ENCODE measurements around the gene MIOX. TPM values are rescaled to one million over a fixed set of nuclear protein-coding genes. Genes with fewer than 3 reads are reported as not detected.

MIOX gene
- total RNA-seq, 4 donors from 2014 or later, result not detected

DNA sequence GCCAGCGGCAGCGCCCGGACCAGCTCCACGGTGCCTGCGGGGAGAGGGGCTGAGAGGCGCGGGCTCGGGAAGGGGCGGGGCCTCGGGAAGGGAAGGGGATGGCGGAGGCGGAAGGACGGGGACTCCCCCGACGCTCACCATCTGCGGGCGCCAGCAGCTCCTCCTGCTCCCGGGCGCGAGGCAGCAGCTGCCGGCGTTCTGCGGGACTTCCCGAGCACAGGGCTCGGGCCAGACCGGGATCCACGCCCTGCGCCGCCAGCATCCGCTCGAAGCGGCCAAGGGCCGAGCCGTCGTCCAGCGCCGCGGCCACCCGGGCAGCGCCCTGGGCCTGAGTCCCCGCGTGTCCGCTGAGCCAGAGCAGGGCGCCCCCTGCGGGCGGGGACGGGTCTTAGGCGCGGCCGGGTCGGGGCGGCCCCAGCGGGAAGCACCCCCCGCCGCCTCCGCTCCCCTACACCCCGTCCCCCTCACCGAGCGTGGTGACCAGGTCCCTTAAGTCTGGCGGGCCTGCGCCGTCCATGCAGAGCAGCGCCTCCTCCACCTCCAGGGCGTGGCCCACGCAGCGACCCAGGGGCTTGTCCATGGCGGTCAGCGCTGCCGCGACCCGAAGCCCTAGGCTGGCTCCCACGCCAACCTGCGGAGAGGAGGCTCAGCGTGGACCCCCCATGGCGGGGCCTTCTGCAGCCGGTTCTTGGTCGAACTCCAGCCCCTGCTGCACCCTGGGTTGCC, 39.6 kb downstream of the MIOX start:
- Histone ChIP-seq H3K27ac (peak overlapping the region; percentile 86 to 88), H3K4me1 (peaks cover 0 to 10% of the 10 kb centered on the region in 2 donors), H3K4me3 (peak overlapping the region; percentile 72 to 83), H3K27me3 (peaks cover 0 to 16% of the 10 kb centered on the region in 2 donors), H3K9me3 (no peaks in the 10 kb centered on the region), H3K36me3 (no peaks in the 10 kb centered on the region)
- DNase-seq, result peak; percentile 78 to 80
- TF ChIP-seq, protein P1, sequence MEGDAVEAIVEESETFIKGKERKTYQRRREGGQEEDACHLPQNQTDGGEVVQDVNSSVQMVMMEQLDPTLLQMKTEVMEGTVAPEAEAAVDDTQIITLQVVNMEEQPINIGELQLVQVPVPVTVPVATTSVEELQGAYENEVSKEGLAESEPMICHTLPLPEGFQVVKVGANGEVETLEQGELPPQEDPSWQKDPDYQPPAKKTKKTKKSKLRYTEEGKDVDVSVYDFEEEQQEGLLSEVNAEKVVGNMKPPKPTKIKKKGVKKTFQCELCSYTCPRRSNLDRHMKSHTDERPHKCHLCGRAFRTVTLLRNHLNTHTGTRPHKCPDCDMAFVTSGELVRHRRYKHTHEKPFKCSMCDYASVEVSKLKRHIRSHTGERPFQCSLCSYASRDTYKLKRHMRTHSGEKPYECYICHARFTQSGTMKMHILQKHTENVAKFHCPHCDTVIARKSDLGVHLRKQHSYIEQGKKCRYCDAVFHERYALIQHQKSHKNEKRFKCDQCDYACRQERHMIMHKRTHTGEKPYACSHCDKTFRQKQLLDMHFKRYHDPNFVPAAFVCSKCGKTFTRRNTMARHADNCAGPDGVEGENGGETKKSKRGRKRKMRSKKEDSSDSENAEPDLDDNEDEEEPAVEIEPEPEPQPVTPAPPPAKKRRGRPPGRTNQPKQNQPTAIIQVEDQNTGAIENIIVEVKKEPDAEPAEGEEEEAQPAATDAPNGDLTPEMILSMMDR (IDR thresholded peaks at IDR 0.05), result peak; percentile 39 to 68 (median 60)
- no peak for TF ChIP-seq POLR2A (IDR thresholded peaks at IDR 0.05)
- intact Hi-C loops (cut with DNase I; ENCODE audit: low total_unique reads), result no loop called here

DNA sequence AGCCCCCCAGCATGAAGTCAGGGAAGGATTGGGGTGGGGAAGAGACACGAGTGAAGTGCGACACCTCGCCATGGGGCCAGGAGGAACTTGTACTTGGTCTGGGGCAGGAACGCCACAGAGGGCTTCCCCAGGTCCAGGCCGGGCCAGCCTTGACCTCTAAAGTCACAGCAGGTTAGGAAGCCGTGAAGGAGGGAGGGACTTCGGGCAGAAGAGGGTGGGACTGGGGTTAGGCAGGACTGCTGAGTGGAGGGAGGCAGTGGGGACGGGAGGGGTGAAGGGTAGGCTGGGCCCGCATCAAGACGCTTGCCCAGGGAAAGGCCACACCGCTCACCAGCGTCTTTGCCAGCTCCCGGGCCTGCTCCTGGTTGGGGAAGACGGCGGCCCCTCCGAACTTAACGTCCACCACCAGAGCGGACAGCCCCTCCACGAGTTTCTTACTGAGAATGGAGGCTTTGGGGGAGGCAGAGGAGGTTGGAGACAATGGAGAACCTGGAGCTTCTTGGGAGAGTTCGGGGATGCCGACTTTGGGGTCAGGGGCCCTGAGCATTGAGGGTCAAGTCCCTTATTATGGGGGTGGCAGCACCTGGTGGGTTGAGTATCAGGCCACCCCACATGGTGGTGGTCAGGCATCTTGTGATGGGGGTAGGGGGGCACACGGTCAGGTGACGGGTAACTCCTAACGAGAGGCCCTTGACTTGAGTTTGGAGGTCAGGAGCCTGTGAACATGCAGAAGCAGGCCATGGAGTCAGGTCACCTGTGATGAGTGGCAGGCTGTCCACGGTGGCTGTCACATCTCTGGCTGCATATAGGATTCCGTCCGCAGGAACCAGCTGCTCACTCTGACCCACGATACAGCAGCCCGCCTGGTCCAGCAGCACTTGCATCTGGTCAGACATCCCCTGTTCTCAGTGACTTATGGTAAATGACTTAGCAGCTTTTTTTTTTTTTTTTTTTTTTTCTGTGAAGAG, 40.5 kb downstream of the MIOX start:
- Histone ChIP-seq H3K27me3 (peaks cover 0 to 16% of the 10 kb centered on the region in 2 donors), H3K9me3 (no peaks in the 10 kb centered on the region), H3K4me1 (peaks cover 0 to 11% of the 10 kb centered on the region in 2 donors), H3K36me3 (no peaks in the 10 kb centered on the region), H3K4me3 (peak overlapping the region; percentile 72 to 83), H3K27ac (peak overlapping the region; percentile 86 to 88)
- TF ChIP-seq POLR2A (IDR thresholded peaks at IDR 0.05), result no peak
- TF ChIP-seq, protein P1 (IDR thresholded peaks at IDR 0.05), result no peak
- intact Hi-C loops (cut with DNase I; ENCODE audit: low total_unique reads), result no loop called here
- DNase-seq, result peak in 1 of 2 donors; percentile 43

DNA sequence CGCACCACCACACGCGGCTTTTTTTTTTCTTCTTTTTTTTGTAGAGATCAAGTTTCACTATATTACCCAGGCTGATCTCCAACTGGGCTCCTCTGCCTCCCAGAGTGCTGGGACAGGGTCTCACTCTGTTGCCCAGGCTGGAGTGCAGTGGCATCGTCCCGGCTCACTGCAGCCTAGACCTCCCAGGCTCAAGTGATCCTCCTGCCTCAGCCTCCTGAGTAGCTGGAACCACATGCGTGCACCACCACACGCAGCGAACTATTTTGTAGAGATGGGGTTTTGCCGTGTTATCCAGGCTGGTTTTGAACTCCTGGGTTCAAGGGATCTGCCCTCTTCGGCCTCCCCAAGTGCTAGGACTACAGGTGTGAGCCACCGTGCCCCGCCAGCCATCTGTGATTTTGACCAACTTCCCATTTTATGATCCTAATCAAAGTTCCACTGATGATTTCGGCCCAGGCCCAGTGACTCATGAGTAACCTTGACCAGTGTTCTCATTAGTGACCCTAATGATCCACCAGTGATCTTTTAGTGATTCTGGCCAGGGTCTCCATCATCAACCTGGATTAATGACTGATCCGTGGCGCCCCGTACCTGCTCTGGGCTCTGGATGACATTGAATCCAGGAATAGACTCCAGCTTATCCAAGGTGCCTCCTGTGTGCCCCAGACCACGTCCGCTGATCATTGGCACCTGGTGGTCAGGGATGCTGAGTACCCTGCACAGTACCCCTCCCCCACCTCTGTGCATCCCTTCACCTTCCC, 41.4 kb downstream of the MIOX start:
- Histone ChIP-seq H3K36me3 (no peaks in the 10 kb centered on the region), H3K4me1 (peaks cover 0 to 11% of the 10 kb centered on the region in 2 donors), H3K27ac (no peak overlapping the region), H3K9me3 (no peaks in the 10 kb centered on the region), H3K27me3 (peaks cover 4 to 24% of the 10 kb centered on the region in 2 donors), H3K4me3 (no peak overlapping the region)
- TF ChIP-seq, protein P1 (IDR thresholded peaks at IDR 0.05), result no peak
- no peak for TF ChIP-seq POLR2A (IDR thresholded peaks at IDR 0.05)
- intact Hi-C loops (cut with DNase I; ENCODE audit: low total_unique reads), result no loop called here
- no peak for DNase-seq

DNA sequence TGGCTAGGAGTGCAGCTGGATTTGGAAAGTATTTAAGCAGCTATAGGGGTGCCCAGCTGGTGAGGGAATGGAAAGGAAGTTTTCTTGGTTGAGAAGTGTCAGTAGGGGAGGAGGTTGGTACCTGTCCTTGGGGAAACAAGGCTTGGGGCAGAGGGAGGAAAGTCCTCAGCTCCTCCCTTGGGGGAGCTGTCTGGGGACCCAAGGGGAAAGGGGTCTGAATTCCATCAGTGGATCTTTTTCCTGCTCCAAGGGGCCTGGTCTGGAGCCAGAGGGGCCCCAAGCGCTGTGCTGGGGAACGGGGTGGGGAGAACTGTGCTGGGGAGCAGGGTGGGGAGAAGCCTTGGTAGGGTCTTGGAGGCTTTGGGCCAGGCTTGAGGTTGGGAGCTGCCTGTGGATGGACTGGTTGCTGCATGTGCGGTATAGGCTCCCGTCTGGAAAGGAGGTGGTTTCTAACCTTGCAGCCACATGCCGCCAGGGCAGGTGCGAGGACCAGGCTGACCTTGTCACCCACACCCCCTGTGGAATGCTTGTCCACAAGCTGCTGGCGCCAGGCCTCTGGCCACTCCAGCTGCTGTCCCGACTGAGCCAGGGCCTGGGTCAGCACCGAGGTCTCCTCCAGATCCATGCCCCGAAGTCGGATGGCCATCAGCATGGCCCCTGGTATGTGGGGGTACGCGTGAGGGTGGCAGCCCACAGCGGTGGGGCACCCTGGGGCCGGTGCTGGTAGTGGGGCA, 42.2 kb downstream of the MIOX start:
- no peak overlapping the region for H3K4me3 ChIP-seq
- no peak for DNase-seq
- intact Hi-C loops (cut with DNase I; ENCODE audit: low total_unique reads), result no loop called here
- TF ChIP-seq POLR2A (IDR thresholded peaks at IDR 0.05), result no peak
- TF ChIP-seq, protein P1 (IDR thresholded peaks at IDR 0.05), result no peak
- H3K36me3 ChIP-seq, result no peaks in the 10 kb centered on the region
- H3K9me3 ChIP-seq, result no peaks in the 10 kb centered on the region
- peaks cover 4 to 24% of the 10 kb centered on the region in 2 donors for H3K27me3 ChIP-seq
- H3K4me1 ChIP-seq, result peaks cover 0 to 11% of the 10 kb centered on the region in 2 donors
- H3K27ac ChIP-seq, result peak overlapping the region; percentile 77 to 85

Data from uterus (tissue), 4 donors.